ENCODE measurements around the gene KCNH3. TPM values are rescaled to one million over a fixed set of nuclear protein-coding genes. Genes with fewer than 3 reads are reported as not detected.
A peak's percentile ranks its signal among the peaks of the same experiment; 100 is the strongest.

KCNH3 gene
- total and polyA plus RNA-seq, 2 of the 4 experiments (the other 2 are of a cell fraction), result 0.10 TPM; not detected in 1

GRCh38 chr12:49489154-49489553 is 49.7 kb upstream of the KCNH3 start:
- no TSS peak for BruUV-seq (replicated peaks)
- POLR2A ChIA-PET (ENCODE audit: unreplicated experiment), result no interaction called here

More at GRCh38 chr12:49489154-49489553, 49.7 kb upstream of the KCNH3 start:
- no peak overlapping the region for H2BK120ac ChIP-seq (ENCODE audit: low read depth, low read length)
- no peak overlapping the region for H3K23ac ChIP-seq (ENCODE audit: low read depth, low read length)
- H3K4ac ChIP-seq (ENCODE audit: low read depth, low read length), result no peak overlapping the region
- no peak overlapping the region for H2BK20ac ChIP-seq (ENCODE audit: low read depth, low read length)
- no peak overlapping the region for H2AFZ ChIP-seq (replicated peaks; ENCODE audit: low read length, poor library complexity)
- H3K79me1 ChIP-seq (ENCODE audit: low read depth in 1 of 2, low read length in 2 of 2), result peaks cover 9 to 45% of the 10 kb centered on the region in 2 experiments; a peak in 3 of 4 replicates
- no peak overlapping the region for H2BK15ac ChIP-seq (ENCODE audit: low read depth, low read length)
- TF ChIP-seq BHLHE40 (IDR thresholded peaks at IDR 0.05; ENCODE audit: low read depth, low read length) (no peak), POLR2A (IDR thresholded peaks at IDR 0.05; ENCODE audit: low read depth, low read length) (no peak), MXI1 (IDR thresholded peaks at IDR 0.05; ENCODE audit: borderline replicate concordance, low read depth, low read length) (no peak), FOS (IDR thresholded peaks at IDR 0.05; ENCODE audit: low read depth, low read length) (no peak), RAD21 (IDR thresholded peaks at IDR 0.05; ENCODE audit: low read length) (no peak), MAFK (IDR thresholded peaks at IDR 0.05; ENCODE audit: low read depth, low read length) (no peak), CHD1 (IDR thresholded peaks at IDR 0.05; ENCODE audit: low read depth, low read length) (no peak), ELK1 (IDR thresholded peaks at IDR 0.05; ENCODE audit: borderline replicate concordance, low read depth, low read length) (no peak), MAZ (IDR thresholded peaks at IDR 0.05; ENCODE audit: borderline replicate concordance, low read depth, low read length) (no peak)
- H3K9me3 ChIP-seq (ENCODE audit: control insufficient read depth, insufficient read depth, low read length), result no peaks in the 10 kb centered on the region
- peak overlapping the region; percentile 61 for H2BK5ac ChIP-seq (ENCODE audit: low read depth, low read length, poor library complexity, severe bottlenecking)
- no CpG with 5 or more reads among the region's 3 CpGs for WGBS, 2 experiments (ENCODE audit: extremely low coverage in 2 of 2, insufficient read length in 1 of 2)
- DNase-seq, result no peak
- H3K9me1 ChIP-seq (ENCODE audit: insufficient read depth, low read length), result peaks cover 5% of the 10 kb centered on the region; the same call in 1 of the 2 replicates
- peaks cover 2% of the 10 kb centered on the region; the same call in 1 of the 2 replicates for H3K4me1 ChIP-seq (ENCODE audit: control insufficient read depth, insufficient read depth, low read length)
- H3K14ac ChIP-seq (replicated peaks; ENCODE audit: low read depth, low read length), result no peak overlapping the region
- H3K56ac ChIP-seq (ENCODE audit: extremely low read depth, insufficient read depth, low read length), result no peak overlapping the region
- H2AK9ac ChIP-seq (replicated peaks; ENCODE audit: low read depth, low read length, poor library complexity), result no peak overlapping the region
- dilution Hi-C loops (cut with HindIII; ENCODE audit: low sequenced_read_pairs, unreplicated experiment) (no loop called here), intact Hi-C loops (cut with micrococcal nuclease) (loop anchor here (10.0 kb wide), 1 partner anchor 94 kb away; no protein-coding TSS in a partner anchor), in situ Hi-C loops (cut with MboI; ENCODE audit: low sequenced_read_pairs) (no loop called here)
- no peak overlapping the region for H3K4me3 ChIP-seq (ENCODE audit: insufficient read depth, low read depth, low read length)
- peaks cover 5% of the 10 kb centered on the region; the same call in 1 of the 2 replicates for H3K36me3 ChIP-seq (ENCODE audit: control insufficient read depth, insufficient read depth, low read length)
- no peak overlapping the region; the same call in 1 of the 2 replicates for H3K4me2 ChIP-seq (ENCODE audit: low read depth, low read length)
- H3K27ac ChIP-seq (ENCODE audit: insufficient read depth, low read length), result no peak overlapping the region
- H3K9ac ChIP-seq (ENCODE audit: low read depth, low read length), result no peak overlapping the region
- CTCF ChIA-PET, result interaction anchor here (1.2 kb wide), 1 partner anchor 18 kb away, joined by 4 read pairs; no protein-coding TSS in a partner anchor
- H4K20me1 ChIP-seq (ENCODE audit: insufficient read depth, low read length), result 0 out of 2 replicates have a peak, but pooled peaks cover 3% of the 10 kb centered on the region
- H3K27me3 ChIP-seq (ENCODE audit: control insufficient read depth, insufficient read depth, low read length), result no peaks in the 10 kb centered on the region
- no peak overlapping the region; a peak in 1 of 4 replicates for H4K8ac ChIP-seq (ENCODE audit: low read depth in 2 of 2, low read length in 2 of 2)
- H4K91ac ChIP-seq (ENCODE audit: insufficient read depth, low read depth, low read length), result no peak overlapping the region
- H3K18ac ChIP-seq (ENCODE audit: low read depth, low read length), result no peak overlapping the region
- no peak for ATAC-seq (ENCODE audit: low read depth)
- H4K5ac ChIP-seq (ENCODE audit: low read depth, low read length), result no peak overlapping the region
- H2AK5ac ChIP-seq (ENCODE audit: low read depth, low read length), result no peak overlapping the region
